Effector CD4-positive, alpha-beta T cell (primary cell): ENCODE data around the gene DBH. TPM values are rescaled to one million over a fixed set of nuclear protein-coding genes. Genes with fewer than 3 reads are reported as not detected.

ENCODE experiments used
- DNase-seq: peaks from one replicate; pipeline ENCODE4 v3.0.0-alpha.2; 2020
- total RNA-seq: gene quantifications from one replicate; lab custom pipeline; 2026; lab: John Stamatoyannopoulos, UW

Gene DBH
- not detected for total RNA-seq

DNA sequence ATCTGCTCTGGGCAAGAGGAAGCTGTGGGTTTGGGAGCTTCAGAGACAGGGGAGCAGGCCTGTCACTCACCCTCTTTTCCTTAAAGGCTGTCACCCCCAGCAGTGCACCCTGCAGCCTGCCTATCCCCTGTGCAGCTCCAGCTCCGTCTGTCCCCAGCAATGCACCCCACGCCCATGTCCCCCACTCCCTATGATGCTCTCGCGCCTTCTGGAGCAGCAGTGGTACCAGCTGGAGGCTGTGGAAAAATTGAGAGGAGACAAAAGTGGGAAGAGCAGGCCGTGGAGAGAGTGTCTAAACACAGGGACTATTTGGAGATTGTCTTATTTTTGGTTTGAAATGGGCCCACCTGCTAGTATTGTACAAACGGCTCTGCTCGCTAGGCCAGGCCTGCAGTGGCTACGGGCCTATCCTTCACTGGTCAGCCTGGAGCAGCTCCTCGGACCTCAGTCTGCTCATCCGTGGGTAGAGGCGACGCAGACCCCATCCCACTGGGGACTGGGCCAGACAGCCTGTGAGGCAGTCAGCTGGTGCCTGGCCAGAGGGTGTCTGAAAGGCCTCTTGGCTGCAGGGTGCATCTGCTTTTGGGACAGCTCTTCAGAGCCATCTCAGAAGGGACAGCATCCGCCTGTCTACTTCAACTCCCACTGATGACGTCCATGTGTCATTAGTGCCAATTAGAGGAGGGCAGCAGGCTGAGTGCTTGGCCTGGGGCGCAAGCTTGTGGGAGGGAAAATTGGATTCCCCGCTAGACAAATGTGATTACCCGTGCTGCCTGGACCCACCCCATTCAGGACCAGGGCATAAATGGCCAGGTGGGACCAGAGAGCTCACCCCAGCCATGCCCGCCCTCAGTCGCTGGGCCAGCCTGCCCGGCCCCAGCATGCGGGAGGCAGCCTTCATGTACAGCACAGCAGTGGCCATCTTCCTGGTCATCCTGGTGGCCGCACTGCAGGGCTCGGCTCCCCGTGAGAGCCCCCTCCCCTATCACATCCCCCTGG, at the start of gene DBH:
Gene DBH, plus strand, starts transcription at position 831 of the 999 bp plus-strand sequence. Its CDS starts 9 bp downstream, at position 840.
- DNase-seq: no peak

DNA sequence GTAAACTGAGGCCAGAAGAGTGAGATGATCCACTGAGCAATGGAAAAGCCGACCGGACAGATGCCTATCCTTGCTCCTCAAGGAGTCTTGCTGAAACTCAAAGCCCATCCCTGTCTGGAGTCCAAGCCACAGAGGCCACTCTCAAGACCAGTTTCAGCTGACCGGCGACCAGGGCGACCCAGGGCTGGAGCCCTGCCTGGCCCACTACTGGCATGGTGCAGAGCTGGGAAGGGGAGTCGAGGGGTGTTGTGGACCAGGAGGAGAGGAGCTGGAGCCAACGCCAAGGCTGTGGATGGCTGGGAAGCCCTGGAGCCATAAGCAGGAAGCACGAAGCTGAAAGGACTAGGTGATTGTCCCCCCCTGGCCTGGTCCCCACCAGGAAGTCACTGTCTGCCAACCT, 49.1 kb upstream of the DBH start:
- no peak for DNase-seq

DNA sequence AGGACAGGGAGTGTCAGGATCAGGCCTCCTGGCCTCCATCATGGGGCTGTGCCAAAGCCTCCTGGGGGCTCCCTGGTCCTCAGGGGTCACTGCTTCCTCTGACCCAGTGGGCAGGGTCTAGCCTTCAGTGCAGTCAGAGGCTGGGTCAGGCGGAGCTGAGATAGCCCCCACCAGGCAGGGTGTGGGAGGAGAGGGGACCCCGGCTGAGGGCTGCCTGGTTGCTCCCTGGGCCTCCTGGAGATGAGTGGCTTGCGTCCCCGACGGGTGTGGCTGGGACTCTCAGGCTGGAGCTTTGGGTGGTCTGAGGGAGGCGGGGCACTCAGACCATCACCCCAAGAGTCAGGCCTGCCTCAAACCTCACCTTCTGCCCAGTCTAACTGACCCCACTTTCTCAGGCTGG, 48.7 kb upstream of the DBH start:
- no peak for DNase-seq

DNA sequence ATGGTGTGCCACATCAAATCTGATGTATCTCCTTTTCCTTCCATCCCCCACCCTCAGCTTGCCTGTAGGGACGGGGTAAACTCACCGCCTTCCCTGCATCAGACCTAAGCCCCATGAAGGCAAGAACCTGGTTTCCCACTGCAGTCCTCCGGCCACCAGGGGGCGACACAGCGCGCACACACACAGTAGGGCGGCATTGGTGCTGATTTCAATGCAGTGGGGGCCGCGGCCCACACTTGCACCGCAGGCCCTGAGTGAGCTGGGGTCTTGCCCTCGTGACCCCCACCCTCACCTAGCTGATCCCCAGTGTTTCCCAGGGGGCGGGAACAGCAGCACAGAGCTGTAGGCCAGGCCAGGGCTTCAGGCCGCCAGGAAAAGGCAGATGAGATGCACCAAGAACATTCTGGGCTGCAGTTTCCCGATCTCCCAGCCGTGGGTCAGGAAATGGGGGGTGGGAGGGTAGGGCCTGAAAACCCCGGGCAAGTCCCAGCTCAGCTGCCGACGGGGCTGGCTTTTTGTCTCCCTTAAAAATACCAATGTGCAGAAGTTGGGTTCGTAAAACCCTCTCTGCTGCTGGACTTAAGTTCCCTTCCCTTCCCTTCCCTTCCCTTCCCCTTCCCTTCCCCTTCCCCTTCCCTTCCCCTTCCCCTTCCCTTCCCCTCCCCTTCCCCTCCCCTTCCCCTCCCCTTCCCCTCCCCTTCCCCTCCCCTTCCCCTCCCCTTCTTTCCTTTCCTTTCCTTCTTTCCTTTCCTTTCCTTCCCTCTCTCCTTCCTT, 46.5 kb upstream of the DBH start:
- DNase-seq: peak; percentile 42

DNA sequence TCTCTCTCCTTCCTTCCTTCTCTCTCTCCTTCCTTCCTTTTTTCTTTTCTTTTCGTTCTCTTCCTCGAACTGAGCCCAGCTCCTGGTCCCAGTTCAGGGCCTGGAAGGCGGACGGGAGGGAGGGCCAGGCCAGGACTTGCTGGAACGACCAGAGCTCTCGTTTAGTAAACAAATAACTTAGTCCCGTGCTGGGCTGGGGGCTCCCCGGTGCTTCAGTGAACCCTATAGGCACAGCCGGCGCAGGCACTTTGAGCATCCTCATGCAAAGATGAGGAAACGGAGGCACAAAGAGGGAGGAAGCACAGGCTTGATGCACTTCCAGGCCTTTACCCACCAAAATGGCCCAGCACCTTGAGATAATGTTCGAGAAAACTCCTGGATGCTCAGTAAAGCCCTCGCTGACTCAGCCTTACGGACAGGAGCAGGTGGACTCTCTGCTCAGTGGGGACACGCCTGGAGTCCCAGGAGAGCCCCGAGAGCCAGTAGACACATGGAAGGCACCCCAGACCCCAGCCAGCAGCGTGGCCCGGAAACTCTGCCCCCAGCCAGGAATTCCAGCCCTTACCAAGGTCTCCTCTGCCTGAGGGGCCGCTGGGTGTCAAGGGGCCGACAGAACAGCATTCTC, 45.8 kb upstream of the DBH start:
- DNase-seq: no peak

DNA sequence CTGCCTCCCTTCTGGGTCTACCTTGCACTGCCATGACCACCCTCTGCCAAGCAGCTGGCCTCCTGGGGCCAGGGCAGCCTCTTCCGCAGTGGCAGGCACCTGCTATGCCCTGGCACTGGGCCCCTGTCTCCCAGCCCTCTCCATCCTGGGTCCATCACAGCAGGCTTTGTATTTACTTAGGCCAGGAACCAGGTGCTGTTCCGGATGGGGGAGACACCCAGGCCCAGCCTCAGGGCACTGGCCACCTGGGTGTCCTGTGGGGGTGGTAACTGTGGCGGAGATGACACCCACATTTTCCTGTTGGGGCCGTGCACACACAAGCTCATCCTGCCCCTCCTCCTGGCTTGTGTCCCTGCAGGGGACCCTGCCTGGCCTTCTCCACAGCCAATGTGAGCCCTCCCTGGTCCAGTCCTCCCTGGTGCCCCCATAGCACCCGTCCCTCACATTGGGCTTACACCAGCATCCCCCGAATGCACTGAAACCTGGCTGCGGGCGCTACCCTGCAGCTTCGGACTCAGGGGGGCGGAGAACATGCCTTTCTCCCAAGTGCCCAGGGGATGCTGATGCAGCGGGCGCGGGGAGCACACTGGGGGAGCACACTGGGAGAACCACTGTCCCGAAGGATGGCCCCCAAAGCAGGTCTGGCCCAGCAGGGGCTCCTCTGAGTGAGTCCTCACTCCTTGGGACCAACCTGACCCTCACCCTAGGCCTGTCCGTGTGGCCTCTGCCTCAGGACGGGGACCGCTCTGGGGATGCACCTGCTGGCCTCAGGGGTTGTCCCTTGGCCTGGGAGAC, 44.9 kb upstream of the DBH start:
- DNase-seq: no peak

DNA sequence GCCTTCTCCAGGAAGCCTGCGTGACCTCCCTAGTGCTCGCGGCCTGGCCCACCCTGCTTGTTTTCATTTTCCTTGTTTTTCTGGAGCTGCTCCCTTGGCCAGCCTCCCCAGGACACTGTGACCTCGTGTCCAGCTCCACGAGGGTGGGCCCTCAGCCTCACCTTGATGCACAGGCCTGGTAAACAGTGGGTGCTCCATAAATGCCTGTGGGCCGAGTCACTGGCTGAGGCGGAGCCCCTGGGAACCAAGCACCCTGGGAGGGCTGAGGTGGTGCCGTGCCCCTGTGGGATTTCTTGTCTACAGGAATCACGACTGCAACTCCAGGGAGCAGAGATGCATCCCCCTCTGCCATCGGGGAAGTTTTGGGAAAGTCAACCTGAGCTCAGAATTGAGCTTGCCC, 44.2 kb upstream of the DBH start:
- no peak for DNase-seq

DNA sequence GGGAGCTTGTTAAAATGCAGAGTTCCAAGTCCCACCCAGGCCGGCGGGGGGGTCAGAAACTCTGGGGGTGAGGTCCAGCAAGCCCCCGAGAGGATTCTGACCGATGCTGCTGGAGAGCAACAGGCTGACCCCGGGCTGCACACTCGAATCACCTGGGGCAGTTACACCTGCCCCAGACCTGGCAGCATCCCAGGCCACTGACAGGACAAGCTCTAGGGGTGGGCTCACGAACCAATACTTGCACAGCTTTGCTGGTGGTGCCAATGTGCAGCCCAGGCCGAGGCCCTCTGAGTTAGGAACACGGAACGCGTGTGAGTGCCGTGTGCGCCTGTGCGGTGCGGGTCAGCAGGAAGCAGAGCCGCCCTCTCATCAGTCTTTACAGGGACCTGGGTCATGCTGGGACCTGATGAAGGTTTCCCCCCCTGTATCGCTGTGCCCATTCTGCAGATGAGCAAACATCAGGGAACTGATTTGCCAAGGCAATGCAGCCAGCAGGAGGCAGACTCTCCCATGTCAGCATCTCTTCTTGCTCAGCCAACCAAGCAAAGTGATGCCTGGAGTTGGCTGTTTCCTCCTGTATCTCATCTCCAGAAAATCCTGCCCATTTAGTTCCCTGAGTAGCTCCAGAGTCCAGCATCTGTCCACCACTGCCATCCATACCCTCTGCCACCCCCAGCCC, 43.3 kb upstream of the DBH start:
- DNase-seq: no peak

DNA sequence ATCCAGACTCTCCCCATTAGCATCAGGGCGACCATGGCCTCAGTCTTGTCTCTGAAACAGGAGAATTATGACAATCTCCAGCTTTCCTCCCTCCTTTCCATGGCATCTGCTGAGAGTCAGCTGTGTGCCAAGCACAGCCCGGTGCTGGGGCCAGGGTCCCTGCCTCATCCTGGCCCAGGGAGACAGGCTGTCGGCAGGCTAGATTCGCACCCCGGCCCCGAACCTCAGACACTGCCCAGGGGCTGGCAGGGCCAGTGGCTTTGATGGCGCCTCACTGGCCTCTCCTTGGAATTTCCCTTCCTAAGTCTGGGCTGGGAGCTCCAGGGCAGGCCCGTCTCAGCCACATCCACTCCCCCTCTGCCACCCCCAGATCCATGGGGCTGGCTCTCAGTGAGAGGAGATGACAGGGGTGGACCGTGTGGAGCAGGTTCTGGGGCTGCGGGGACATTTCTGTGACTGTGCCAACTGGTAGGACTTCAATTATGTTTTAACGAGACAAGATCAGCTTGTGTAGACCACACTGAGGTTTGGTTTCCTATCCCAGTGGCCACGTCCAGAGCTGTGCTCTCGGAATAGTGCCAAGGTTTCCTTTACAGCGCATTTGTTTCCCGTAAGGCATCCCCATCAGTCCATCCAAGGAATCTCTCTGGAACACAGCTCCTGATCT, 42.4 kb upstream of the DBH start:
- no peak for DNase-seq

DNA sequence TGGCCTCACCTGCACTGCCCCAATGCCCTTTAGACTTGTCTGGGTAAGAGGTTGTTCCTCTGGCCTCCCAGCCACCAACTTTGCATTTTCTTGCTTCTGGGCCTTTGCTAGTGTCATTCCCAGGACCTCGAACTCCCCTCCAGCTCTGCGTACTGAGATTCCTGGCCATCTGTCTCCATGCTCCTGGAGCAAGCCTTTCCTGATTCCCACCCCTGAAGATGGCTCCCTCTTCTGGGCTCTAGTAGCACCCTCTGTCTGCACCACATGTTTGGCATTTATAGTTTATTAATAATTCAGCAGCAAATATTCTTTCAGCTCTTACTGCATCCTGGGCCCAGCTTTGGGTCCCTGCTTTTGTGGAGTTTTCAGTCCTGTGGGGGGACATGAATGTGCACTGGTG, 41.9 kb upstream of the DBH start:
- DNase-seq: no peak

DNA sequence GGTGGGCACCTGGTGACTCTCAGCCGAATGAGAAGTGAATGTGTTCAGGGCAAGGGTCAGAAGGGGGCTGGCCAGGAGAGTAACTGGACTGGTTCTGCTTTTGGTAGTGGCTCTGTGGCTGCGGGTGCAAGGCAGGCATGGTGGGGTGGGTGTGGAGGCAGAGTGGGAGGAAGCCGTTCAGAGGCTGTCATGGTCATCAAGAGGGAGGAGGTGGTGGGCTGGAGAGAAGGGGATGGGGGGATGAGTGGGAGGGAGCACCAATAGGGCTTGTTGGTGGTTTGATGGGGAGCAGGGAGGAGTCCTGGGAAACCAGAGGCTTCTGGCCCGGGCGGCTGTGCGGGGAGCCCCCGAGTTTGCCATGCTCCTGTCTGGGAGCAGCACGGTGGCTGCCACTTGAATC, 40.3 kb upstream of the DBH start:
- no peak for DNase-seq

DNA sequence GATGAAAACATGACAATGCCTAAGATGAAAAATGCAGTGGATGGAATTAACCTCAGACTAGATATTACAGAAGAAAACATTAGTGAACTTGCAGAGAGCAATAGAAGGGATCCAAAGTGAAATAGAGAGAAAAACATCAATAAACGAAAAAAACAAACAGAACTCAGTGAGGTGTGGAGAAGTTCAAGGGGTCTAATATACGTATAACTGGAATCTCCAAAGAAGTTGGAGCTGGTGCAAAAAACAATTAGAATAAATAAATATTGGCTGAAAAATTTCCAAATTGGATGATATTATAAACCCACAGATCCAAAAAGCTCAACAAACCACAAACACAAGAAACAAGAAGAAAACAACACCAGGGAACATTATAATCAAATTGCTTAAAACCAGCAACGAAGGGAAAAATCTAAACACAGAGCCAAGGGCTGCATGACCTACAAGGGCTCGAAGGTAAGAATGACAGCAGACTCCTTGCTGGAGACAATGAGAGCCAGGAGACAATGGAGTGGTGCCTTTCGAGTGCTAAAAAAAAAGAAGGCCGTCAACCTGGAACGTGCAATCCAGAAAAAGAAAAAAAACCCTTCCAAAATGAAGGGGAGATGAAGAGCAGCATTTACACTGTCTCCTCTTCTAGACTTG, 38.7 kb upstream of the DBH start:
- DNase-seq: no peak

DNA sequence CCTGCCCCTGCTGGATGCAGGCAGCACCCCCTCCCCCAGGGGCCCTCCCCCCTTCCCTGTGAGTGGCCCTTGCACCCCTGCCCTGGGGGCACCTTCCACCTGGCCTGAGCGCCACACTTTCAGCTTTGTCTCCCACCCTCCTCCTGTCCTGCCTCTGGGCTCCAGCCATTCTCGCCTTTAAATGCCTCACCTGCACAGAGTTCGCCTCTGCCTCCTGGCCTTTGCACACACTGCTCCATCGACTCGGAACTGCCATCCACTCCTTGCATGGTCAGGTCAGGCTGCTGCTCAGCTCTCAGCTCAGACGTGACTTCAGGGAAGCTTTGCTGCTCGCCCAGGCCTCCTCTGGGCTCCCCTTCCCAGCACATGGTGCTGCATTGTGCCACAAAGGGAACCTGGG, 37.2 kb upstream of the DBH start:
- no peak for DNase-seq

DNA sequence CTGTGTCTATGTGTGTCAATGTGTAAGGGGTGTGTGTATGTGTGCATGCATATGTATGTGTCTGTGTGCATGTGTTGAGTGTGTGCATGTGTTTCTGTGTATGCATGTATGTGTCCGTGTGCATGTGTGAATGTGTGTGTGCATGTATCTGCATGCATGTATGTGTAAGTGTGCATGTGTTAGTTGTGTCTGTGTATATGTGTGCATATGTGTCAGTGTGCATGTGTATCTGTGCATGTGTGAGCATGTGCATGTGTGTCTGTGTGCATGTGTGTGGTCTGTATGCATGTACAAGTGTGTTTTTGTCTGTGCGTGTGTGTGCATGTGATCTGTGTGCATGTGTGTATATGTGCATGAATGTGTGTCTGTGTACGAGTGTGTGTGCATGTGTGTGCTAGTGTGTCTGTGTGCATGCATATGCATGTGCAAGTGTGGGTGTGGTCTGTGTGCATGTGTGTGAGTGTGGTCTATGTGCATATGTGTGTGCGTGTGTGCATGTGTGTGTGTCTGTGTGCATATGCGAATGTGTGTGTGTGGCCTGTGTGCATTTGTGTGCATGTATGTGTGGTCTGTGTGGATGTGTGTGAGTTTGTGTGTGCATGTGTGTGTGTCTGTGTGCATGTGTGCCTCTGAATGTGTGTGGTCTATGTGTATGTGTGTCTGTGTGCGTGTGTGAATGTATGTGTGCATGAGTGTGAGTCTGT, 36.5 kb upstream of the DBH start:
- no peak for DNase-seq

DNA sequence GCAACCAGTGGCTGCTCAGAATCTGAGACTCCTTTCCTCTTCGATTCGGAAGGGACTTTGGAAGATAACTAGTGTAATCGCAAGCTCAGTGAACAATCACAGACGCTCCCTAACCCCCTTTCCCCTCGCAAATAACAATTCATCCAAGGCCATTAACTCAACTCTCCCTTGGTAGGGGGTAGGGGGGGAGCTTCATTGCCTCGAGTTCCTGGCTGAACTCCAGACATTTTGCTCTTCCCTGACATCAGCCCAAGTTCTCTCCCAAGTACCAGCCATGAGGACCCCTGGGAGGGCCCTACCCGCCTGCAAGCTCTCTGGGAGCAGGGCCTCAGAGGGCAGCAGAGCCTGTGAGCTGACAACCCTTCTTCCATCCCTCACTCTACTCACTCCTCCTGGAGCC, 35.4 kb upstream of the DBH start:
- DNase-seq: no peak

DNA sequence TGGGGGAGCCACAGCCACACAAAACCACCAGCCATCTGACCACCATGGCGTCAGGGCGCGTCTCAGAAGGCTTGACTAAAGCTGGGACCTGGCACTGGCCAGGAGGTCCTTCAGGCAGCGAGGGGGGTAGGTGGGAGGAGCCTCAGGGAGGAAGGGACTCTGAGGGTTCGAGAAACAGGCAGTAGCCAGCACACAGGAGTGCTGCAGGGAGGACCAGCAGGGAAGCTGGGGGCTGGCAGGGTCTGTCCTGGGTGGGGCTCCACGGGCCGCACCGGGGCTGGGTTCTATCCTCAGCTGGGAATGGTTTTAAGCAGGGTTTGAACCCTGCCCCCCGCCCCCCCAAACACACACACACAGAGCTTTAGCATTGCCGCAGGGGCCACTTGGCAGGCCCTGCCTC, 34.4 kb upstream of the DBH start:
- DNase-seq: no peak

DNA sequence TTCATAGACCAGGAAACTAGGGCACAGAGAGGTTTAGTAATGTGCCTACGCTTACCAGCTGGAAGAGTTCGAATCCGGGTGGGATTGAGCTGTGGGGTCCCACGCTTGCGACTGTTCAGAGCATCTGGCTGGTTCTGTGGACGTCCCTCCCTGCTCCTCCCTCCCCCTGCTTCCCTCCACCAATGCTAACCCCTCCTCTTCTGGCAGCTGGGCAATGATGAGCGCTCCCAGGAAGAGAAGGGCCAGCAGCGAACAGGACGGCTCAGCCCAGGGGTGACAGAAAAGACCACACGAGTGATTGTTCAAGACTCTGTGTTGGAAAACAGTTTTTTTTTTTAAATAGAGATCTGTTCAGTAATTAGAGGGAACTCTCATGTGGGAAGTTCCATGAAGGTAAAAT, 33.9 kb upstream of the DBH start:
- no peak for DNase-seq

DNA sequence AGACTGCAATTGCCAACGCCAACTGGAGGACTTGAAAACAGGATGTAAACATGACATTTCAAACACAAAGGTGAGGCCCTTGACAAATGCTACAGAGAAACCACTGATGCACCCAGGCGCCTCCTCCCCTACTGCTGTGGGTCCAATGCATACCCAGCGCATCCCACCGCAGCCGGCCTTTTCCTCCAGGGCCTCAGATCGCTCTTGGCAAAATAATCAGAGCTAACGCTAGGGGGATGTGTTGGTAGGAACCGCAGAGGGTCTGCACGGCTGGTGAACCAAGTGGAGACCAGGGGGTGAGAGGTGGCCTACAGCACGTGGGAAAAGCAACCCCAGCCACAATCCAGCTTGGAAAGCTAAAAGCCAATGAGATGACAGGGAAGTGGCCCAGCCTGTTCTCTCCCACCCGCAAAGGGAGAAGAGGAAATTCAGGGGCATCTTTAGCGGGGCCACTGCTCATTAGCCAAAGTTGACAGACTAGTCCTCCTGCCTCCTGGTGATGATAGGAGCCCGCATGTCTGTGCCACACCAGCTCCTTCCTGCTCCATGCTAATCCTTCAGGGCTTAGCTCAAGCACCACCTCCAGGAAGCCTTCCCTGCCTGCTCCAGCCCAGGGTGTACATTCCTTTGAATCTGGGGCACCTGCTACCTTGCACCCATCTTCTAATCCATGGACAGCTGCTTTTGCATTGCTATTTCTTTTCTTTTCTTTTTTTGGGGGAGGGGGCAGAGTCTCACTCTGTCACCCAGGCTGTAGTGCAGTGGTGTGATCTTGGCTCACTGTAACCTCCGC, 32.8 kb upstream of the DBH start:
- no peak for DNase-seq

DNA sequence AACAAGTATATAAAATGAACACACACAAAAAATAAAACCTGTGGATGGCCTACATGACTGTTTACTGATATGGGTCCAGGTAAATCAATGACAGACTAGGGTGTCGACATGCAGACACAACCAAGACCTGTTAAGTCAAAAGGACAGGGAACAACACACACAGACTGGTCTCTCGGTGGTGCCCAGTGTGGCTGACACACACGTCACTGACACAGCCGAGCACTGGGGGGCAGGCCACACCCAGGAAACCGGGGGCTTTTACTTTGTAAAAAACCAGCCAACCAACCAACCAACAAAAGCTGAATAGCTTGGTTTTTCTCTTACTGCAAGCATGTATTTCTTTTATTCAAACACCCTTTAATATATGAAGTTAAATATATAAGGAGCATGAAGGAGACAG, 31.9 kb upstream of the DBH start:
- DNase-seq: no peak
